Lower leg skin (tissue), 3 donors: ENCODE measurements around the gene SVEP1.

Experiments used
- CTCF ChIP-seq, 3 donors: fragments of 450-650 bp; IDR thresholded peaks; one replicate each; pipeline ENCODE4 v1.5.1; 2016; ENCODE audit warnings: antibody characterized with exemption in 3 of 3, mild to moderate bottlenecking in 3 of 3, moderate library complexity in 2 of 3
- POLR2A ChIP-seq, 2 donors: fragments of 450-650 bp; IDR thresholded peaks; one replicate each; pipeline ENCODE4 v1.6.1; 2016 to 2017; ENCODE audit warnings: antibody characterized with exemption in 2 of 2, mild to moderate bottlenecking in 1 of 2, moderate library complexity in 1 of 2

GRCh38 chr9:110334183-110334582 lies 245.4 kb downstream of the SVEP1 start:
- TF ChIP-seq CTCF (IDR thresholded peaks at IDR 0.05), result no peak
- no peak for TF ChIP-seq POLR2A (IDR thresholded peaks at IDR 0.05)
